Adrenal gland (tissue), 5 donors: ENCODE results near the gene VSIG10L.

Source experiments
- CTCF ChIP-seq, 6 experiments: fragments of 450-650 bp in 4 of 6; fragments of 200-600 bp in 2 of 6; sonication (generic) in 1 of 6; IDR thresholded peaks; 1 replicate in 5 of 6; 2 replicates in 1 of 6; pipeline versions ENCODE4 v1.5.1 to v1.8.0; 2016 to 2021; ENCODE audit warnings: antibody characterized with exemption in 6 of 6, mild to moderate bottlenecking in 2 of 6, moderate library complexity in 1 of 6
- POLR2A ChIP-seq, 2 donors: fragments of 450-650 bp; IDR thresholded peaks; one replicate each; pipeline ENCODE4 v1.6.1; 2017; ENCODE audit warnings: antibody characterized with exemption in 2 of 2, mild to moderate bottlenecking in 2 of 2, moderate library complexity in 1 of 2
- donor health status: DM: no; HTN: no; CAD: no.

- TF ChIP-seq POLR2A (IDR thresholded peaks at IDR 0.05) (no peak), CTCF (IDR thresholded peaks at IDR 0.05) (peak; percentile 74 to 94 (median 82))
Observed at GRCh38 chr19:51338563-51339312, 3.2 kb downstream of the VSIG10L start.
